ENCODE data around the gene PDZRN3.

- TF ChIP-seq CTCF (IDR thresholded peaks at IDR 0.05): no peak
- no peak for TF ChIP-seq POLR2AphosphoS5 (IDR thresholded peaks at IDR 0.05; ENCODE audit: insufficient read depth in 1 of 2, low read depth in 1 of 2)
- no peak for TF ChIP-seq POLR2A (IDR thresholded peaks at IDR 0.05)
Observed at GRCh38 chr3:73575953-73576352, 48.8 kb downstream of the PDZRN3 start.
